SK-N-SH (cell line): ENCODE data around the gene PDF.

Experiments
- CTCF ChIP-seq: fragments of 200-600 bp; sonication (generic); IDR thresholded peaks from 2 replicates; pipeline ENCODE4 v1.6.1; 2017; ENCODE audit warnings: antibody characterized with exemption, mild to moderate bottlenecking, moderate library complexity
- EP300 ChIP-seq, 2 experiments: IDR thresholded peaks; 2 replicates each; pipeline versions ENCODE4 v1.4.0 to v1.6.1; 2012; ENCODE audit warnings: borderline replicate concordance in 1 of 2, low read depth in 1 of 2, low read length in 1 of 2
- POLR2AphosphoS5 ChIP-seq: IDR thresholded peaks from 2 replicates; pipeline ENCODE4 v1.6.1; 2012; ENCODE audit warnings: low read depth, low read length
- SIN3A ChIP-seq: IDR thresholded peaks from 2 replicates; pipeline ENCODE4 v1.6.1; 2012; ENCODE audit warnings: low read depth, mild to moderate bottlenecking, low read length, moderate library complexity, borderline replicate concordance
- TCF12 ChIP-seq: IDR thresholded peaks from 2 replicates; pipeline ENCODE4 v1.4.0; 2012
- TF ChIP-seq, protein P1 (sequence below): IDR thresholded peaks from 2 replicates; pipeline ENCODE4 v1.4.0; 2012; ENCODE audit warnings: low read depth
- TF ChIP-seq, protein P2 (sequence below): IDR thresholded peaks from 2 replicates; pipeline ENCODE4 v1.6.1; 2012; ENCODE audit warnings: mild to moderate bottlenecking, low read depth, low read length, moderate library complexity

DNA sequence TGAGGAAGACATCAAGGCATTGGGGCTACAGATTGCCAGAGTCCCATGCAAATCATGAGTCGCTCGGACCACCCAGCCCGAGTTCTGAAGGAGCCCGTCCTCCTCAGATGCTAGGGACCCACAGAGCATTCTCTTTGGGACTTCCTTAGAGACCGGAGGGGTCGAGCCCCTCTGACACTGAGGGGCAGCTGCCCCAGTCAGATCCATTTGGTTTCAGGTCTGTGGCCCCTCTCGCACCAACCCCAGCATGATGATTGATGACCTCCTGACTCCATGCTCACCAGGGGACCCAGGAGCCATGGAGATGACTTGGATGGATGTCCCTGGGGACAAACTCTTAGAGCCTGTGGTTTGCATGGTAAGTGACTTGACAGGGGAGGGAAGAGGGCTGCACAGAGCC is 8.0 kb downstream of the PDF start:
- TF ChIP-seq, protein P1, sequence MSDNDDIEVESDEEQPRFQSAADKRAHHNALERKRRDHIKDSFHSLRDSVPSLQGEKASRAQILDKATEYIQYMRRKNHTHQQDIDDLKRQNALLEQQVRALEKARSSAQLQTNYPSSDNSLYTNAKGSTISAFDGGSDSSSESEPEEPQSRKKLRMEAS: no peak
- TF ChIP-seq, protein P2, sequence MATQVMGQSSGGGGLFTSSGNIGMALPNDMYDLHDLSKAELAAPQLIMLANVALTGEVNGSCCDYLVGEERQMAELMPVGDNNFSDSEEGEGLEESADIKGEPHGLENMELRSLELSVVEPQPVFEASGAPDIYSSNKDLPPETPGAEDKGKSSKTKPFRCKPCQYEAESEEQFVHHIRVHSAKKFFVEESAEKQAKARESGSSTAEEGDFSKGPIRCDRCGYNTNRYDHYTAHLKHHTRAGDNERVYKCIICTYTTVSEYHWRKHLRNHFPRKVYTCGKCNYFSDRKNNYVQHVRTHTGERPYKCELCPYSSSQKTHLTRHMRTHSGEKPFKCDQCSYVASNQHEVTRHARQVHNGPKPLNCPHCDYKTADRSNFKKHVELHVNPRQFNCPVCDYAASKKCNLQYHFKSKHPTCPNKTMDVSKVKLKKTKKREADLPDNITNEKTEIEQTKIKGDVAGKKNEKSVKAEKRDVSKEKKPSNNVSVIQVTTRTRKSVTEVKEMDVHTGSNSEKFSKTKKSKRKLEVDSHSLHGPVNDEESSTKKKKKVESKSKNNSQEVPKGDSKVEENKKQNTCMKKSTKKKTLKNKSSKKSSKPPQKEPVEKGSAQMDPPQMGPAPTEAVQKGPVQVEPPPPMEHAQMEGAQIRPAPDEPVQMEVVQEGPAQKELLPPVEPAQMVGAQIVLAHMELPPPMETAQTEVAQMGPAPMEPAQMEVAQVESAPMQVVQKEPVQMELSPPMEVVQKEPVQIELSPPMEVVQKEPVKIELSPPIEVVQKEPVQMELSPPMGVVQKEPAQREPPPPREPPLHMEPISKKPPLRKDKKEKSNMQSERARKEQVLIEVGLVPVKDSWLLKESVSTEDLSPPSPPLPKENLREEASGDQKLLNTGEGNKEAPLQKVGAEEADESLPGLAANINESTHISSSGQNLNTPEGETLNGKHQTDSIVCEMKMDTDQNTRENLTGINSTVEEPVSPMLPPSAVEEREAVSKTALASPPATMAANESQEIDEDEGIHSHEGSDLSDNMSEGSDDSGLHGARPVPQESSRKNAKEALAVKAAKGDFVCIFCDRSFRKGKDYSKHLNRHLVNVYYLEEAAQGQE: no peak
- TF ChIP-seq TCF12 (no peak), CTCF (no peak), SIN3A (no peak), EP300 (IDR thresholded peaks at IDR 0.05; ENCODE audit: borderline replicate concordance in 1 of 2, low read depth in 1 of 2, low read length in 1 of 2) (no peak), POLR2AphosphoS5 (no peak)
